Muscle layer of colon (tissue), 2 donors: Measurements from ENCODE around the gene PCSK1N.
"Not testable (repeated sequence)": the region's sequence is repeated elsewhere in the genome, so short reads cannot be mapped to it uniquely, and the experiment has no call there.

ENCODE experiments used
- H3K27ac ChIP-seq: one replicate; pipeline ENCODE4 v1.7.0; 2013; ENCODE audit warnings: low read depth, mild to moderate bottlenecking, low read length, moderate library complexity
- H3K27me3 ChIP-seq, 2 donors: one replicate each; pipeline ENCODE4 v1.7.0; 2013; ENCODE audit warnings: low read length in 2 of 2, mild to moderate bottlenecking in 2 of 2; ENCODE audit not compliant: insufficient read depth in 2 of 2, control insufficient read depth in 1 of 2
- H3K36me3 ChIP-seq: one replicate; pipeline ENCODE4 v1.7.0; 2013; ENCODE audit warnings: mild to moderate bottlenecking, low read length; ENCODE audit not compliant: insufficient read depth
- H3K4me1 ChIP-seq: one replicate; pipeline ENCODE4 v1.7.0; 2013; ENCODE audit warnings: mild to moderate bottlenecking, low read length; ENCODE audit not compliant: insufficient read depth
- H3K4me3 ChIP-seq, 2 donors: one replicate each; pipeline ENCODE4 v1.7.0; 2013; ENCODE audit warnings: low read length in 2 of 2, low read depth in 1 of 2, mild to moderate bottlenecking in 1 of 2, moderate library complexity in 1 of 2
- H3K9ac ChIP-seq: one replicate; pipeline ENCODE4 v1.7.0; 2013; ENCODE audit warnings: low read length
- H3K9me3 ChIP-seq: one replicate; pipeline ENCODE4 v1.7.0; 2013; ENCODE audit warnings: mild to moderate bottlenecking, low read length
- donor health status: abdominal sarcoma.
- donor health status: Adenocarcinoma of cecum.

PCSK1N gene

GRCh38 chrX:48835524-48836329 is at the start of gene PCSK1N:
TSS of gene PCSK1N (minus strand) at chrX:48835610. CDS start at chrX:48835532, 78 bp downstream.
- Histone ChIP-seq H3K36me3 (no peaks in the 10 kb centered on the region), H3K4me1 (no peaks in the 10 kb centered on the region), H3K9me3 (no peaks in the 10 kb centered on the region), H3K27ac (no peak within 1 kb of the TSS), H3K27me3 (peaks cover 28 to 36% of the 10 kb centered on the region in 2 donors), H3K4me3 (no peak within 1 kb of the TSS), H3K9ac (no peak within 1 kb of the TSS)

GRCh38 chrX:48883729-48884128 is 48.3 kb upstream of the PCSK1N start:
- Histone ChIP-seq H3K36me3 (no peaks in the 10 kb centered on the region), H3K27ac (no peak overlapping the region), H3K4me3 (no peak overlapping the region)

DNA sequence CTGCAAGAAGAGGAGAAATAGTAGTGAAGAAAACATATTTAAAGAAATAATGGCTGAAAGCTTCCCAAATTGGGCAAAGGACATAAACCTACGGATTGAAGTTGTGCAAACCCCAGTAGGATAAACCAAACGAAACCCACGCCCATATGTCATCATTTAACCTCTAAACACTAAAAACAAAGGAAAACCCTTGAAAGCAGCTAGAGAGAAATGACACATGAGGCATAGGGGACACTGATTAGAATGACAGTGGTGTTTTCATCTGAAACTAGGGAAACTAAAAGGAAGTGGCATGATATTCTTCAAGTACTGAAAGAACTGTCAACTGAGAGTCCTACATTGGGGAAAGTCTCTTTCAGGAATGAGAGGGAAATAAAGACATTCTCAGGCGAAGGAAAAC is 41.5 kb upstream of the PCSK1N start:
- H3K4me3 ChIP-seq, H3K27me3 ChIP-seq, H3K9me3 ChIP-seq, H3K9ac ChIP-seq, H3K4me1 ChIP-seq, H3K27ac ChIP-seq, H3K36me3 ChIP-seq: not testable (repeated sequence)

More at GRCh38 chrX:48883729-48884128, 48.3 kb upstream of the PCSK1N start:
- H3K9ac ChIP-seq, result no peak overlapping the region
- H3K4me1 ChIP-seq, result no peaks in the 10 kb centered on the region
- H3K27me3 ChIP-seq, result no peaks in the 10 kb centered on the region
- no peaks in the 10 kb centered on the region for H3K9me3 ChIP-seq

GRCh38 chrX:48872017-48872416 is 36.6 kb upstream of the PCSK1N start:
- not testable (repeated sequence) for H3K4me3 ChIP-seq, H3K36me3 ChIP-seq, H3K9ac ChIP-seq, H3K4me1 ChIP-seq, H3K9me3 ChIP-seq, H3K27ac ChIP-seq, H3K27me3 ChIP-seq

DNA sequence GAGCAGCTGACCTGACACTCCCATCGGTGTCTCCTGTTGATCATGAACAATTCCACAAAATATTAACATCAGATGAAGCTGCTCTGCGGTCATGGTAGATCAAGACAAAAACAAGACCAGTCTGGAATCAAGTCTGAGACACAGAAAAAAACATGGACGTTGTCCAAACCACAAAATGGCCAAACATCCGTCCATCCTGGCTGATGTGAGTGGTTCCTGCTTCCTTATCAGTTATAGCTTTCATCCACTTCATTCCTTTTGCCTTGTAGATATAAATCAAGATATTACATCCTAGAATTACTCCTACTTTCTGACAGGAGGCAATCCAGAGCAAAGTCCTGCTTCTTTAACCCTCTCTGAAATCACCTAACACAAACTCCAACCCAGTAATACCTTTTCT is 28.8 kb upstream of the PCSK1N start:
- no peak overlapping the region for H3K27ac ChIP-seq
- no peaks in the 10 kb centered on the region for H3K36me3 ChIP-seq
- no peak overlapping the region for H3K9ac ChIP-seq
- H3K4me3 ChIP-seq, result no peak overlapping the region
- H3K4me1 ChIP-seq, result no peaks in the 10 kb centered on the region
- H3K27me3 ChIP-seq, result no peaks in the 10 kb centered on the region
- no peaks in the 10 kb centered on the region for H3K9me3 ChIP-seq

DNA sequence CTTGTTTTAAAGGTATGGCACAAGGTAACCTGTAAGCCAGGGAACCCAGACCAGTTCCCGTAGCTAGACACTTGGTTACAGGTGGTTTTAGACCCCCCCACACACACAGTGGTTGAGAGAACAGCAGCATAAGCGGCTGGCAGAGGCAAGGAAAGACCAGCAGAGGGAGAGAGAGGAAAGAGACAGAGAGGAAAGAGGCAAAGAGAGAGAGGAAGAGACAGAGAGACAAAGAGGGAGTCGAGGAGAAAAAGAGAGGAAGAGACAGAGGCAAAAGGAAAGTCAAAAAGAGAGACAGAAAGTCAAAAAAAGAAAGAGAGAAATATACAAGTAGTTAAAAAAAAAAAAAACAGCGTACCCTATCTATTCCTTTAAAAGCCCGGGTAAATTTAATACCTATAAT is 19.5 kb upstream of the PCSK1N start:
- no peaks in the 10 kb centered on the region for H3K9me3 ChIP-seq
- H3K9ac ChIP-seq, result no peak overlapping the region
- H3K4me3 ChIP-seq, result no peak overlapping the region

GRCh38 chrX:48854121-48854804 is 18.9 kb upstream of the PCSK1N start:
- H3K9me3 ChIP-seq, H3K36me3 ChIP-seq, H3K4me3 ChIP-seq, H3K4me1 ChIP-seq, H3K9ac ChIP-seq, H3K27ac ChIP-seq, H3K27me3 ChIP-seq: not testable (repeated sequence)

More for the DNA sequence above, 19.5 kb upstream of the PCSK1N start:
- no peaks in the 10 kb centered on the region for H3K4me1 ChIP-seq
- H3K36me3 ChIP-seq, result no peaks in the 10 kb centered on the region
- H3K27me3 ChIP-seq, result no peaks in the 10 kb centered on the region
- no peak overlapping the region for H3K27ac ChIP-seq

DNA sequence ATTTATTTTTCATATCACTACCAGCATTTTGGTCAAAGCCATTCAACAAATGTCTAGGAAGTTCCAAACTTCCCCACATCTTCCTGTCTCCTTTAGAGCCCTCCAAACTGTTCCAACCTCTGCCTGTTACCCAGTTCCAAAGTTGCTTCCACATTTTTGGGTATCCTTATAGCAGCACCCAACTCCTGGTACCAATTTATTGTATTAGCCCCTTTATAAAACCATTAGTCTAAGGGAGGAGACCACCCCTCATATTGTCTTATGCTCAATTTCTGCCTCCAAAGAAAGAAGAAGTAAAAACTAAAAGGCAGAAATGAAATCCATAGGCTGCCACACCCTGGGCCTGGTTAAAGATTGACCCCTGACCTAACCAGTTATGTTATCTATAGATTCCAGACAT is 18.1 kb upstream of the PCSK1N start:
- not testable (repeated sequence) for H3K27me3 ChIP-seq, H3K9ac ChIP-seq, H3K36me3 ChIP-seq, H3K4me1 ChIP-seq, H3K4me3 ChIP-seq, H3K27ac ChIP-seq, H3K9me3 ChIP-seq

- Histone ChIP-seq H3K4me3 (no peak overlapping the region), H3K9me3 (no peaks in the 10 kb centered on the region), H3K27me3 (no peaks in the 10 kb centered on the region), H3K36me3 (no peaks in the 10 kb centered on the region), H3K4me1 (no peaks in the 10 kb centered on the region), H3K9ac (no peak overlapping the region), H3K27ac (no peak overlapping the region)
These were observed 17.4 kb upstream of the PCSK1N start for GRCh38 chrX:48852857-48853256.

- no peak overlapping the region for H3K4me3 ChIP-seq
These were observed 13.4 kb upstream of the PCSK1N start for GRCh38 chrX:48848847-48849246.

GRCh38 chrX:48839686-48840085 is 4.3 kb upstream of the PCSK1N start:
- Histone ChIP-seq H3K36me3 (no peaks in the 10 kb centered on the region), H3K4me1 (no peaks in the 10 kb centered on the region), H3K27ac (no peak overlapping the region), H3K27me3 (peaks cover 3 to 6% of the 10 kb centered on the region in 2 donors), H3K9me3 (no peaks in the 10 kb centered on the region), H3K9ac (no peak overlapping the region), H3K4me3 (no peak overlapping the region)

More at GRCh38 chrX:48848847-48849246, 13.4 kb upstream of the PCSK1N start:
- no peaks in the 10 kb centered on the region for H3K27me3 ChIP-seq
- no peaks in the 10 kb centered on the region for H3K4me1 ChIP-seq
- no peak overlapping the region for H3K27ac ChIP-seq
- H3K9ac ChIP-seq, result no peak overlapping the region
- H3K36me3 ChIP-seq, result no peaks in the 10 kb centered on the region
- no peaks in the 10 kb centered on the region for H3K9me3 ChIP-seq

- Histone ChIP-seq H3K4me3 (no peak overlapping the region), H3K9ac (no peak overlapping the region), H3K36me3 (no peaks in the 10 kb centered on the region), H3K27ac (no peak overlapping the region), H3K9me3 (no peaks in the 10 kb centered on the region), H3K4me1 (no peaks in the 10 kb centered on the region), H3K27me3 (peaks cover 28 to 40% of the 10 kb centered on the region in 2 donors)
These were observed 1.1 kb downstream of the PCSK1N start for GRCh38 chrX:48834383-48834709.
